ENCODE measurements around the gene CCDC7. TPM values are rescaled to one million over a fixed set of nuclear protein-coding genes. Genes with fewer than 3 reads are reported as not detected.
"Not testable (repeated sequence)": the region's sequence is repeated elsewhere in the genome, so short reads cannot be mapped to it uniquely, and the experiment has no call there.

The CCDC7 gene
- total and polyA plus RNA-seq, 8 donors = 1.0 to 27.2 (median 5.3) TPM

DNA sequence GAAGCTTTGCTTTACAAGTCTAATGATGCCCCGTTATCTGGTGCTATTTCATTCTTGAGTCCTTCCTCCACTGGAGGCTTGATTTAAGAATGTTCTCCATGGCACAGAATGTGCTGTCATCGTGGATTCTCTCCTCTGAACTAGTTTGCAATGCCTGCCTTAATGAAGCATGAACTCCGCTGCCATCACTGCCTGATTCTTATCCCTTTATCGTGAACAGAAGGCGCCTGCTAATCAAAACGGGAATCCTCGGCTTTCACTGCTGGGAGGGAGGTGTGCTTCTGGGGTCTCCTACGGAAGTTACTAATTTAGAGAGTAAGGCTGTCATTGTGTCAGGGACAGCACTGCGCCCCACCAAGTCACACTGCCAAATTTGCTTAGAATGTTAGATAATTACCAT lies 455.9 kb downstream of the CCDC7 start:
- WGBS, 5 donors = 92 to 97% (median 92%) methylated on average over 9 of the region's 9 CpGs
- peaks cover 15 to 76% (median 60%) of the 10 kb centered on the region in 4 donors for H3K36me3 ChIP-seq
- H3K4me3 ChIP-seq = no peak overlapping the region
- intact Hi-C loops (cut with DNase I; ENCODE audit: low total_unique reads) = no loop called here
- no peak overlapping the region for H3K27ac ChIP-seq
- H3K9me3 ChIP-seq = no peaks in the 10 kb centered on the region
- no peak for DNase-seq
- no peaks in the 10 kb centered on the region for H3K27me3 ChIP-seq
- TF ChIP-seq POLR2AphosphoS5 (IDR thresholded peaks at IDR 0.05) (no peak), EP300 (IDR thresholded peaks at IDR 0.05) (no peak), POLR2A (IDR thresholded peaks at IDR 0.05) (no peak), CTCF (IDR thresholded peaks at IDR 0.05) (no peak)
- H3K4me1 ChIP-seq = peaks cover 0 to 14% (median 3%) of the 10 kb centered on the region in 4 donors

GRCh38 chr10:32905466-32905865 lies 459.5 kb downstream of the CCDC7 start:
- Histone ChIP-seq H3K4me1 (peaks cover 0 to 14% (median 5%) of the 10 kb centered on the region in 4 donors), H3K27me3 (no peaks in the 10 kb centered on the region), H3K4me3 (no peak overlapping the region), H3K27ac (no peak overlapping the region), H3K9me3 (no peaks in the 10 kb centered on the region), H3K36me3 (peaks cover 23 to 85% (median 75%) of the 10 kb centered on the region in 4 donors)
- 75 to 84% (median 77%) methylated on average over 3 of the region's 3 CpGs for WGBS, 5 donors
- DNase-seq = no peak
- no peak for TF ChIP-seq POLR2AphosphoS5 (IDR thresholded peaks at IDR 0.05)
- TF ChIP-seq EP300 (IDR thresholded peaks at IDR 0.05) = no peak
- TF ChIP-seq POLR2A (IDR thresholded peaks at IDR 0.05) = no peak
- no peak for TF ChIP-seq CTCF (IDR thresholded peaks at IDR 0.05)
- intact Hi-C loops (cut with DNase I; ENCODE audit: low total_unique reads) = no loop called here

GRCh38 chr10:32906595-32906994 lies 460.7 kb downstream of the CCDC7 start:
- intact Hi-C loops (cut with DNase I; ENCODE audit: low total_unique reads) = no loop called here
- peaks cover 34 to 93% (median 82%) of the 10 kb centered on the region in 4 donors for H3K36me3 ChIP-seq
- WGBS, 5 donors = 81 to 97% (median 93%) methylated on average over 4 of the region's 4 CpGs
- TF ChIP-seq EP300 (IDR thresholded peaks at IDR 0.05) (no peak), POLR2A (IDR thresholded peaks at IDR 0.05) (no peak), CTCF (IDR thresholded peaks at IDR 0.05) (no peak), POLR2AphosphoS5 (IDR thresholded peaks at IDR 0.05) (no peak)
- DNase-seq = no peak
- H3K9me3 ChIP-seq = no peaks in the 10 kb centered on the region
- no peak overlapping the region for H3K27ac ChIP-seq
- no peaks in the 10 kb centered on the region for H3K27me3 ChIP-seq
- H3K4me1 ChIP-seq = peaks cover 0 to 14% (median 5%) of the 10 kb centered on the region in 4 donors
- no peak overlapping the region for H3K4me3 ChIP-seq

- 74 to 94% (median 86%) methylated on average over 1 of the region's 1 CpG for WGBS, 5 donors
- Histone ChIP-seq H3K27me3 (no peaks in the 10 kb centered on the region), H3K4me3 (no peak overlapping the region), H3K4me1 (peaks cover 0 to 14% (median 5%) of the 10 kb centered on the region in 4 donors), H3K27ac (no peak overlapping the region), H3K36me3 (peaks cover 39 to 90% (median 84%) of the 10 kb centered on the region in 4 donors), H3K9me3 (no peaks in the 10 kb centered on the region)
- intact Hi-C loops (cut with DNase I; ENCODE audit: low total_unique reads) = no loop called here
- TF ChIP-seq EP300 (IDR thresholded peaks at IDR 0.05) (no peak), CTCF (IDR thresholded peaks at IDR 0.05) (no peak), POLR2AphosphoS5 (IDR thresholded peaks at IDR 0.05) (no peak), POLR2A (IDR thresholded peaks at IDR 0.05) (no peak)
- DNase-seq = no peak
These were observed 463.5 kb downstream of the CCDC7 start for GRCh38 chr10:32909456-32909855.

- intact Hi-C loops (cut with DNase I; ENCODE audit: low total_unique reads); H3K4me3 ChIP-seq; H3K4me1 ChIP-seq; H3K27ac ChIP-seq; H3K27me3 ChIP-seq; H3K9me3 ChIP-seq; DNase-seq: not testable (repeated sequence)
- peaks cover 39 to 95% (median 83%) of the 10 kb centered on the region in 4 donors for H3K36me3 ChIP-seq
- WGBS, 5 donors = 89 to 92% (median 90%) methylated on average over 5 to 7 of the region's 7 CpGs
These were observed 464.0 kb downstream of the CCDC7 start for GRCh38 chr10:32909970-32910369.
